Peyer's patch (tissue), 4 donors: Measurements from ENCODE around the gene RAMP3. TPM values are rescaled to one million over a fixed set of nuclear protein-coding genes. Genes with fewer than 3 reads are reported as not detected.

Experiments used
- DNase-seq, 3 donors: peaks; one replicate each; pipeline ENCODE4 v3.0.0-alpha.2; 2017 to 2019
- H3K27ac ChIP-seq, 4 donors: fragments of 200-600 bp; sonication (generic); one replicate each; pipeline ENCODE4 v1.5.1; 2016 to 2019
- H3K27me3 ChIP-seq, 2 donors: fragments of 200-600 bp; sonication (generic); one replicate each; pipeline ENCODE4 v1.5.1; 2019
- H3K36me3 ChIP-seq, 3 donors: fragments of 200-600 bp; sonication (generic); one replicate each; pipeline ENCODE4 v1.5.1; 2016 to 2019
- H3K4me1 ChIP-seq, 4 donors: fragments of 200-600 bp; sonication (generic); one replicate each; pipeline ENCODE4 v1.5.1; 2016 to 2019
- H3K4me3 ChIP-seq, 4 donors: fragments of 200-600 bp; sonication (generic); 1 replicate in 3 of 4; 2 replicates in 1 of 4; pipeline ENCODE4 v1.5.1; 2016 to 2019; ENCODE audit warnings: mild to moderate bottlenecking in 1 of 4
- H3K9me3 ChIP-seq, 4 donors: fragments of 200-600 bp; sonication (generic); one replicate each; pipeline ENCODE4 v1.5.1; 2016 to 2019; ENCODE audit warnings: mild to moderate bottlenecking in 1 of 4
- CTCF ChIP-seq, 6 experiments: fragments of 450-650 bp in 4 of 6; fragments of 200-600 bp in 2 of 6; sonication (generic) in 1 of 6; IDR thresholded peaks; one replicate each; pipeline ENCODE4 v1.5.1; 2017 to 2019; ENCODE audit warnings: antibody characterized with exemption in 6 of 6, mild to moderate bottlenecking in 3 of 6, moderate library complexity in 1 of 6
- POLR2A ChIP-seq, 2 donors: fragments of 450-650 bp; IDR thresholded peaks; one replicate each; pipeline ENCODE4 v1.5.1; 2017; ENCODE audit warnings: antibody characterized with exemption in 2 of 2, mild to moderate bottlenecking in 2 of 2, moderate library complexity in 2 of 2
- total RNA-seq, 4 donors: library from RNA; depleted of rRNA; stranded (reverse); fragments of >200 nt; gene quantifications; one replicate each; pipeline ENCODE4 v1.1.0, GENCODE V29; 2016

RAMP3 gene
- total RNA-seq, 4 donors from 2014 or later: 8.6 to 89.1 (median 20.1) TPM

- Histone ChIP-seq H3K27me3 (no peaks in the 10 kb centered on the region), H3K27ac (no peak overlapping the region), H3K9me3 (no peaks in the 10 kb centered on the region), H3K4me3 (no peak overlapping the region), H3K36me3 (no peaks in the 10 kb centered on the region), H3K4me1 (no peaks in the 10 kb centered on the region)
- no peak for DNase-seq
- no peak for TF ChIP-seq CTCF (IDR thresholded peaks at IDR 0.05)
- no peak for TF ChIP-seq POLR2A (IDR thresholded peaks at IDR 0.05)
Measured at GRCh38 chr7:45219801-45220435, 62.3 kb downstream of the RAMP3 start.

GRCh38 chr7:45220846-45221618 lies 63.4 kb downstream of the RAMP3 start:
- no peak for TF ChIP-seq POLR2A (IDR thresholded peaks at IDR 0.05)
- no peak for TF ChIP-seq CTCF (IDR thresholded peaks at IDR 0.05)
- no peaks in the 10 kb centered on the region for H3K9me3 ChIP-seq
- H3K36me3 ChIP-seq: no peaks in the 10 kb centered on the region
- H3K27me3 ChIP-seq: no peaks in the 10 kb centered on the region
- no peak overlapping the region for H3K27ac ChIP-seq
- DNase-seq: no peak
- no peak overlapping the region for H3K4me3 ChIP-seq
- no peaks in the 10 kb centered on the region for H3K4me1 ChIP-seq

GRCh38 chr7:45221896-45222604 lies 64.5 kb downstream of the RAMP3 start:
- DNase-seq: no peak
- TF ChIP-seq CTCF (IDR thresholded peaks at IDR 0.05) (no peak), POLR2A (IDR thresholded peaks at IDR 0.05) (no peak)
- Histone ChIP-seq H3K4me3 (no peak overlapping the region), H3K27ac (no peak overlapping the region), H3K4me1 (no peaks in the 10 kb centered on the region), H3K9me3 (no peaks in the 10 kb centered on the region), H3K27me3 (no peaks in the 10 kb centered on the region), H3K36me3 (no peaks in the 10 kb centered on the region)

- DNase-seq: no peak
- Histone ChIP-seq H3K36me3 (no peaks in the 10 kb centered on the region), H3K9me3 (no peaks in the 10 kb centered on the region), H3K27ac (no peak overlapping the region), H3K4me1 (no peaks in the 10 kb centered on the region), H3K27me3 (no peaks in the 10 kb centered on the region), H3K4me3 (no peak overlapping the region)
- TF ChIP-seq CTCF (IDR thresholded peaks at IDR 0.05) (no peak), POLR2A (IDR thresholded peaks at IDR 0.05) (no peak)
Measured at GRCh38 chr7:45223078-45223477, 65.5 kb downstream of the RAMP3 start.

- Histone ChIP-seq H3K27me3 (no peaks in the 10 kb centered on the region), H3K4me1 (no peaks in the 10 kb centered on the region), H3K27ac (no peak overlapping the region), H3K9me3 (no peaks in the 10 kb centered on the region), H3K36me3 (no peaks in the 10 kb centered on the region), H3K4me3 (no peak overlapping the region)
- no peak for DNase-seq
- TF ChIP-seq POLR2A (IDR thresholded peaks at IDR 0.05): no peak
- TF ChIP-seq CTCF (IDR thresholded peaks at IDR 0.05): no peak
Measured at GRCh38 chr7:45223728-45224630, 66.4 kb downstream of the RAMP3 start.
